ENCODE measurements around the gene SLC30A5. TPM values are rescaled to one million over a fixed set of nuclear protein-coding genes. Genes with fewer than 3 reads are reported as not detected.

Gene SLC30A5
- total and polyA plus RNA-seq, 2 of the 13 experiments (the other 11 are each of a cell fraction or from before 2014, with no cell fraction given) = 46.0 to 53.6 TPM

- TF ChIP-seq ZNF276 (CRISPR knock-in tag; IDR thresholded peaks at IDR 0.05; ENCODE audit: low read depth) (no peak), SNAI1 (CRISPR knock-in tag; IDR thresholded peaks at IDR 0.05; ENCODE audit: borderline replicate concordance) (no peak), KAT7 (CRISPR knock-in tag; IDR thresholded peaks at IDR 0.05; ENCODE audit: borderline replicate concordance) (peak; percentile 98), IRF2 (CRISPR knock-in tag; IDR thresholded peaks at IDR 0.05) (peak; percentile 54), SNAPC4 (CRISPR knock-in tag; IDR thresholded peaks at IDR 0.05) (no peak), CBX2 (IDR thresholded peaks at IDR 0.05; ENCODE audit: low read depth, low read length) (no peak), CBX2 (CRISPR knock-in tag; IDR thresholded peaks at IDR 0.05; ENCODE audit: low read depth) (no peak), ZNF709 (CRISPR knock-in tag; IDR thresholded peaks at IDR 0.05) (peak; percentile 90; the same call in 1 of the 2 replicates), KDM1A (CRISPR knock-in tag; IDR thresholded peaks at IDR 0.05) (no peak; the same call in 1 of the 2 replicates), ZNF605 (CRISPR knock-in tag; IDR thresholded peaks at IDR 0.05) (peak; percentile 83), ZNF30 (CRISPR knock-in tag; IDR thresholded peaks at IDR 0.05) (no peak; the same call in 1 of the 2 replicates), AHDC1 (CRISPR knock-in tag; IDR thresholded peaks at IDR 0.05; ENCODE audit: borderline replicate concordance) (no peak), AHR (CRISPR knock-in tag; IDR thresholded peaks at IDR 0.05) (peak; percentile 85; the same call in 1 of the 2 replicates), ZNF337 (CRISPR knock-in tag; IDR thresholded peaks at IDR 0.05; ENCODE audit: borderline replicate concordance, low read depth) (no peak), TRIM22 (IDR thresholded peaks at IDR 0.05) (no peak), FOXJ3 (CRISPR knock-in tag; IDR thresholded peaks at IDR 0.05; ENCODE audit: borderline replicate concordance) (no peak; the same call in 1 of the 2 replicates)
These were observed at the start of gene SLC30A5 (continued) for GRCh38 chr5:69093771-69094482.
